H1 (cell line): ENCODE data around the gene OR5D16. TPM values are rescaled to one million over a fixed set of nuclear protein-coding genes. Genes with fewer than 3 reads are reported as not detected.

Experiments
- CTCF ChIA-PET: fragments of 300-600 bp; sonication (Branson Sonifier 250); formaldehyde crosslinking; loops from one replicate; lab custom pipeline; 2021; ENCODE audit not compliant: partially characterized antibody; lab: Charles Lee
- POLR2A ChIA-PET: fragments of 300-600 bp; sonication (Branson Sonifier 250); formaldehyde crosslinking; loops from one replicate; lab custom pipeline; 2021; ENCODE audit warnings: inconsistent platforms; ENCODE audit not compliant: partially characterized antibody; lab: Charles Lee
- DNase-seq, 2 experiments: peaks; one replicate each; pipeline versions ENCODE4 v3.0.0 to v3.0.0-alpha.2; 2010 to 2022; ENCODE audit warnings: low spot score in 2 of 2, low read depth in 1 of 2, mixed read lengths in 1 of 2
- FAIRE-seq: peaks from 2 replicates; lab custom pipeline; 2011; peaks lifted over from hg19 to GRCh38; lab: Jason Lieb, UNC
- H2AFZ ChIP-seq: 2 replicates; pipeline ENCODE4 v1.8.1; 2012; ENCODE audit warnings: low read length, inconsistent platforms
- H2AK5ac ChIP-seq: 2 replicates; pipeline ENCODE4 v1.6.1; 2013; ENCODE audit warnings: low read depth, low read length
- H2BK120ac ChIP-seq: replicated peaks from 2 replicates; pipeline ENCODE3; 2013; ENCODE audit warnings: low read depth, low read length, inconsistent platforms
- H2BK12ac ChIP-seq: 2 replicates; pipeline ENCODE4 v1.6.1; 2013; ENCODE audit warnings: low read depth, low read length
- H2BK15ac ChIP-seq: 2 replicates; pipeline ENCODE4 v1.6.1; 2013; ENCODE audit warnings: low read length
- H2BK20ac ChIP-seq: 2 replicates; pipeline ENCODE4 v1.6.1; 2013; ENCODE audit warnings: low read length
- H2BK5ac ChIP-seq: 2 replicates; pipeline ENCODE4 v1.6.1; 2013; ENCODE audit warnings: low read depth, low read length
- H3K14ac ChIP-seq: 2 replicates; pipeline ENCODE4 v1.6.1; 2013; ENCODE audit warnings: inconsistent platforms; ENCODE audit not compliant: insufficient read length
- H3K18ac ChIP-seq: 2 replicates; pipeline ENCODE4 v1.6.1; 2013; ENCODE audit warnings: low read length; ENCODE audit errors: extremely low read depth
- H3K23ac ChIP-seq: 2 replicates; pipeline ENCODE4 v1.6.1; 2013; ENCODE audit warnings: inconsistent platforms; ENCODE audit not compliant: insufficient read length
- H3K23me2 ChIP-seq: 2 replicates; pipeline ENCODE4 v1.6.1; 2013; ENCODE audit warnings: low read depth, low read length
- H3K27ac ChIP-seq: 2 replicates; pipeline ENCODE4 v1.6.1; 2011; ENCODE audit warnings: low read depth, low read length, inconsistent platforms
- H3K27me3 ChIP-seq, 4 experiments: replicated peaks in 1 of 4; 1 replicate in 1 of 4; 2 replicates in 3 of 4; pipeline versions ENCODE4 v1.6.1 to v1.8.1; 2011 to 2013; ENCODE audit warnings: low read length in 3 of 4, mild to moderate bottlenecking in 3 of 4, inconsistent platforms in 2 of 4, mixed read lengths in 2 of 4, moderate library complexity in 1 of 4; ENCODE audit not compliant: control insufficient read depth in 3 of 4, insufficient read depth in 3 of 4; ENCODE audit errors: extremely low read depth in 1 of 4
- H3K36me3 ChIP-seq, 4 experiments: 2 replicates each; pipeline versions ENCODE4 v1.6.1 to v1.8.1; 2011 to 2013; ENCODE audit warnings: mild to moderate bottlenecking in 4 of 4, low read length in 3 of 4, moderate library complexity in 2 of 4, control low read depth in 1 of 4, inconsistent platforms in 1 of 4; ENCODE audit not compliant: insufficient read depth in 4 of 4, control insufficient read depth in 2 of 4
- H3K4ac ChIP-seq: replicated peaks from 2 replicates; pipeline ENCODE3; 2013; ENCODE audit warnings: low read length, low read depth, mixed read lengths, inconsistent platforms; ENCODE audit not compliant: insufficient read length
- H3K4me1 ChIP-seq, 4 experiments: replicated peaks in 1 of 4; 1 replicate in 1 of 4; 2 replicates in 3 of 4; pipeline versions ENCODE4 v1.6.1 to v1.8.1; 2011 to 2013; ENCODE audit warnings: low read length in 3 of 4, inconsistent platforms in 2 of 4, mixed read lengths in 1 of 4; ENCODE audit not compliant: insufficient read depth in 4 of 4, control insufficient read depth in 3 of 4
- H3K4me2 ChIP-seq, 2 experiments: 2 replicates each; pipeline versions ENCODE4 v1.6.1 to v1.8.1; 2011 to 2013; ENCODE audit warnings: low read depth in 2 of 2, low read length in 2 of 2, control low read depth in 1 of 2, inconsistent platforms in 1 of 2, mild to moderate bottlenecking in 1 of 2; ENCODE audit not compliant: insufficient read depth in 1 of 2
- H3K4me3 ChIP-seq, 4 experiments: fragments of 200-600, 300-600 bp in 1 of 4; sonication (generic), shearing (Covaris generic), sonication (Bioruptor Twin) in 1 of 4; 2 replicates each; pipeline versions ENCODE4 v1.5.1 to v1.8.1; 2011 to 2016; ENCODE audit warnings: low read length in 4 of 4, low read depth in 3 of 4, control low read depth in 2 of 4, inconsistent platforms in 2 of 4, mild to moderate bottlenecking in 2 of 4, mixed read lengths in 1 of 4, moderate library complexity in 1 of 4; ENCODE audit not compliant: insufficient read depth in 2 of 4; ENCODE audit errors: extremely low read depth in 1 of 4
- H3K56ac ChIP-seq: replicated peaks from 2 replicates; pipeline ENCODE3; 2013; ENCODE audit warnings: low read depth, mild to moderate bottlenecking, mixed read lengths, low read length, inconsistent platforms; ENCODE audit not compliant: insufficient read length
- H3K79me1 ChIP-seq: 2 replicates; pipeline ENCODE4 v1.6.1; 2013; ENCODE audit warnings: low read depth, low read length, control low read depth
- H3K79me2 ChIP-seq, 2 experiments: 2 replicates each; pipeline versions ENCODE4 v1.6.1 to v1.8.1; 2012 to 2013; ENCODE audit warnings: low read length in 2 of 2, mild to moderate bottlenecking in 2 of 2, inconsistent platforms in 1 of 2; ENCODE audit not compliant: insufficient read depth in 2 of 2, control insufficient read depth in 1 of 2
- H3K9ac ChIP-seq, 4 experiments: replicated peaks in 1 of 4; 1 replicate in 1 of 4; 2 replicates in 3 of 4; pipeline versions ENCODE4 v1.6.1 to v1.8.1; 2011 to 2013; ENCODE audit warnings: low read depth in 3 of 4, low read length in 3 of 4, control low read depth in 2 of 4, mild to moderate bottlenecking in 2 of 4, moderate library complexity in 2 of 4, inconsistent platforms in 1 of 4; ENCODE audit errors: extremely low read depth in 1 of 4
- H3K9me3 ChIP-seq, 2 experiments: 2 replicates each; pipeline versions ENCODE4 v1.6.1 to v1.8.1; 2012 to 2013; ENCODE audit warnings: mild to moderate bottlenecking in 2 of 2, moderate library complexity in 2 of 2, control low read depth in 1 of 2, inconsistent platforms in 1 of 2, low read depth in 1 of 2, low read length in 1 of 2, mixed read lengths in 1 of 2; ENCODE audit not compliant: insufficient read depth in 2 of 2
- H4K20me1 ChIP-seq, 2 experiments: replicated peaks in 1 of 2; 2 replicates each; pipeline versions ENCODE3 to v1.8.1; 2011 to 2013; ENCODE audit warnings: inconsistent platforms in 2 of 2, low read length in 2 of 2, mild to moderate bottlenecking in 1 of 2; ENCODE audit not compliant: insufficient read depth in 2 of 2, control insufficient read depth in 1 of 2
- H4K5ac ChIP-seq: 2 replicates; pipeline ENCODE4 v1.6.1; 2013; ENCODE audit warnings: low read length, low read depth, mixed read lengths, inconsistent platforms; ENCODE audit not compliant: insufficient read length
- H4K8ac ChIP-seq: 2 replicates; pipeline ENCODE4 v1.8.0; 2013; ENCODE audit warnings: mild to moderate bottlenecking, moderate library complexity, low read length, inconsistent platforms; ENCODE audit not compliant: insufficient read depth; ENCODE audit errors: extremely low read depth
- H4K91ac ChIP-seq: replicated peaks from 2 replicates; pipeline ENCODE3; 2013; ENCODE audit warnings: low read length, mixed read lengths, inconsistent platforms; ENCODE audit not compliant: insufficient read length
- ASH2L ChIP-seq: fragments of 200-600, 300-600 bp; sonication (generic); IDR thresholded peaks from one replicate; pipeline ENCODE4 v1.7.1; 2017; ENCODE audit warnings: low read length
- CHD1 ChIP-seq: IDR thresholded peaks from 2 replicates; pipeline ENCODE4 v1.6.1; 2012; ENCODE audit warnings: low read depth, low read length, improper control_type of control experiment
- MAFK ChIP-seq: IDR thresholded peaks from 2 replicates; pipeline ENCODE4 v1.6.1; 2012; ENCODE audit warnings: low read depth, mild to moderate bottlenecking, improper control_type of control experiment, low read length
- RAD21 ChIP-seq, 2 experiments: IDR thresholded peaks in 1 of 2; conservative IDR thresholded peaks in 1 of 2; 2 replicates each; pipeline ENCODE4 v1.6.1; 2011; ENCODE audit warnings: low read depth in 2 of 2, low read length in 2 of 2, improper control_type of control experiment in 1 of 2, inconsistent platforms in 1 of 2, mild to moderate bottlenecking in 1 of 2, moderate library complexity in 1 of 2
- RFX5 ChIP-seq: IDR thresholded peaks from 2 replicates; pipeline ENCODE4 v1.6.1; 2011; ENCODE audit warnings: low read depth, low read length, improper control_type of control experiment, borderline replicate concordance
- TAF1 ChIP-seq: IDR thresholded peaks from 2 replicates; pipeline ENCODE4 v1.6.1; 2011; ENCODE audit warnings: mild to moderate bottlenecking, low read depth, low read length
- WGBS, 2 experiments: shearing (Covaris generic) in 1 of 2; methylation state at CpG; one replicate each; pipeline versions ENCODE4 v1.1.6 to v1.1.7; 2013 to 2015; ENCODE audit warnings: low lambda C conversion rate in 2 of 2, mixed read lengths in 2 of 2, inconsistent platforms in 1 of 2, low coverage in 1 of 2, missing lambda C conversion rate in 1 of 2; ENCODE audit not compliant: insufficient replicate concordance in 2 of 2, insufficient coverage in 1 of 2, insufficient read length in 1 of 2; ENCODE audit errors: extremely low coverage in 1 of 2, missing lambda C conversion rate in 1 of 2; 5-methylcytosine and 5-hydroxymethylcytosine counted together
- polyA plus RNA-seq, 7 experiments: library from polyadenylated mRNA; depleted of rRNA in 3 of 7; stranded (reverse) in 5 of 7; unstranded in 2 of 7; fragments of >200 nt in 5 of 7; fragments of 200-250 nt in 2 of 7; gene quantifications; 1 replicate in 5 of 7; 2 replicates in 1 of 7; 4 replicates in 1 of 7; pipeline versions ENCODE4 v1.2.1 to v1.2.3, GENCODE V29; 2011 to 2013; ENCODE audit warnings: missing spikeins in 2 of 7, mixed read lengths in 2 of 7
- total RNA-seq: library from RNA; stranded (reverse); fragmentation: NEBNext Ultra II Directional; extraction: Animal tissue kit (Norgen Biotek cat#: 25700); gene quantifications from 2 replicates; pipeline ENCODE4 v1.2.1, GENCODE V29; 2021
- TF ChIP-seq, protein P1 (sequence below): IDR thresholded peaks from 2 replicates; pipeline ENCODE4 v1.6.1; 2012; ENCODE audit warnings: inconsistent platforms

OR5D16 gene
- total and polyA plus RNA-seq, 2 of the 8 experiments (the other 6 are each of a cell fraction or from before 2014, with no cell fraction given) = not detected

DNA sequence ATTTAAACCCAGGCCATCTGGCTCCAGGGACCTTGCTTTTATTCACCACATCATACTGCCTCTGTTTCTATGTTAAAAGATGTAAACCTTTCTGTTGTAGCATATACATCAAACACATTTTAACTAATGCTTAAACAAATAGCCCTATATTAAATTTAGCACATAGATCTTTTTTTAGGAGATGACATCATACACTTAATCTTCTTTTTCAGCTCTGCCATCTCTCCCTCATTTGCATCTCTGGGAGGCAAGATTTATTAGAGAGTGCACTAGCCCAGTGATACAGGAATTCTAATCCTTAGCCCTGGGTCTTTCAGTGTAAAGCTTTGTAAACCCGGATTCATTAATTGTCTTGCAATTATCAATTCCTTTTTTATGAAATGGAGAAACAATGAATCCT, 13.6 kb downstream of the OR5D16 start:
- H3K14ac ChIP-seq = no peak overlapping the region
- no peak overlapping the region for H3K4me3 ChIP-seq
- H2BK12ac ChIP-seq = no peak overlapping the region
- no peak overlapping the region for H2BK5ac ChIP-seq
- H3K4me1 ChIP-seq = no peaks in the 10 kb centered on the region
- DNase-seq = no peak
- no peak overlapping the region for H2BK20ac ChIP-seq
- H3K23ac ChIP-seq = no peak overlapping the region
- WGBS, 2 experiments = 78% methylated on average over 1 of the region's 1 CpG; no CpG with 5 or more reads in 1 of the 2 experiments
- FAIRE-seq = no peak
- H3K27ac ChIP-seq = no peak overlapping the region
- no peak overlapping the region for H4K8ac ChIP-seq
- H3K56ac ChIP-seq = no peak overlapping the region
- H3K18ac ChIP-seq = no peak overlapping the region
- H2AFZ ChIP-seq = no peak overlapping the region
- POLR2A ChIA-PET = no interaction called here
- no peak overlapping the region for H4K5ac ChIP-seq
- CTCF ChIA-PET = no interaction called here
- no peak overlapping the region for H3K9ac ChIP-seq
- no peaks in the 10 kb centered on the region for H3K79me1 ChIP-seq
- no peaks in the 10 kb centered on the region for H3K36me3 ChIP-seq
- H3K23me2 ChIP-seq = peaks cover 1% of the 10 kb centered on the region; the same call in 1 of the 2 replicates
- no peaks in the 10 kb centered on the region for H3K79me2 ChIP-seq
- no peak overlapping the region for H2BK120ac ChIP-seq
- H4K20me1 ChIP-seq = no peaks in the 10 kb centered on the region
- H2AK5ac ChIP-seq = no peak overlapping the region
- no peak overlapping the region for H4K91ac ChIP-seq
- no peak overlapping the region for H3K4ac ChIP-seq
- no peaks in the 10 kb centered on the region for H3K27me3 ChIP-seq
- no peak overlapping the region for H2BK15ac ChIP-seq
- H3K4me2 ChIP-seq = no peak overlapping the region
- peaks cover 36 to 43% of the 10 kb centered on the region in 2 experiments for H3K9me3 ChIP-seq
- no peak for TF ChIP-seq RAD21 (IDR thresholded peaks at IDR 0.05 in 1 of 2, conservative IDR thresholded peaks at IDR 0.05 in 1 of 2; ENCODE audit: low read depth in 2 of 2, low read length in 2 of 2)
- TF ChIP-seq CHD1 = no peak
- no peak for TF ChIP-seq RFX5
- no peak for TF ChIP-seq ASH2L
- TF ChIP-seq MAFK = no peak
- TF ChIP-seq TAF1 = no peak
- TF ChIP-seq, protein P1, sequence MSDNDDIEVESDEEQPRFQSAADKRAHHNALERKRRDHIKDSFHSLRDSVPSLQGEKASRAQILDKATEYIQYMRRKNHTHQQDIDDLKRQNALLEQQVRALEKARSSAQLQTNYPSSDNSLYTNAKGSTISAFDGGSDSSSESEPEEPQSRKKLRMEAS = no peak
